ENCODE measurements around the gene ARHGAP10.
A peak's percentile ranks its signal among the peaks of the same experiment; 100 is the strongest.

ARHGAP10 gene

DNA sequence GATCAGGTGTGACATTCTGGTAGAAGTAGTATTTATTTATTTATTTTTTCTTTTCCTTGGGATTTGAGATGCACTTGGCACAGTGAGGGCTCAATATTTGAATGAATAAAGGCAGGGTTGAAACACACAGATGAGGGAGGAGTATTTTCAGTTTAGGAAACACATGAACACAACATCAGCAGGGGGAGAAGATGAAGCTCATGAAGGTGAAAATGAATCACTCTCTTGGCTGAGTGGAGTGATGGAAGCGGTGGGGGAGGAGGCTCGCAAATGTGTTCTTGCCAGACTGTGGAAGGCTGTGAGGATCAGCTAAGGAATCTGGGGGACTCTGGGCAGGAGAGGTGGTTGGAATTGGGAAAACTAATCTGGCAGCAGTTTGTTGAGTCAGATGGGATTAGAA lies 55.3 kb downstream of the ARHGAP10 start:
- POLR2A ChIA-PET (ENCODE audit: low non-redundant PET) = no interaction called here
- CTCF ChIA-PET = interaction anchor here (0.6 kb wide), 1 partner anchor 27 kb away, joined by 3 read pairs; no protein-coding TSS in a partner anchor
- H3K27ac ChIP-seq = peak overlapping the region; percentile 26; the same call in 1 of the 2 replicates
- DNase-seq (ENCODE audit: low spot score) = no peak
- TF ChIP-seq, protein P1, sequence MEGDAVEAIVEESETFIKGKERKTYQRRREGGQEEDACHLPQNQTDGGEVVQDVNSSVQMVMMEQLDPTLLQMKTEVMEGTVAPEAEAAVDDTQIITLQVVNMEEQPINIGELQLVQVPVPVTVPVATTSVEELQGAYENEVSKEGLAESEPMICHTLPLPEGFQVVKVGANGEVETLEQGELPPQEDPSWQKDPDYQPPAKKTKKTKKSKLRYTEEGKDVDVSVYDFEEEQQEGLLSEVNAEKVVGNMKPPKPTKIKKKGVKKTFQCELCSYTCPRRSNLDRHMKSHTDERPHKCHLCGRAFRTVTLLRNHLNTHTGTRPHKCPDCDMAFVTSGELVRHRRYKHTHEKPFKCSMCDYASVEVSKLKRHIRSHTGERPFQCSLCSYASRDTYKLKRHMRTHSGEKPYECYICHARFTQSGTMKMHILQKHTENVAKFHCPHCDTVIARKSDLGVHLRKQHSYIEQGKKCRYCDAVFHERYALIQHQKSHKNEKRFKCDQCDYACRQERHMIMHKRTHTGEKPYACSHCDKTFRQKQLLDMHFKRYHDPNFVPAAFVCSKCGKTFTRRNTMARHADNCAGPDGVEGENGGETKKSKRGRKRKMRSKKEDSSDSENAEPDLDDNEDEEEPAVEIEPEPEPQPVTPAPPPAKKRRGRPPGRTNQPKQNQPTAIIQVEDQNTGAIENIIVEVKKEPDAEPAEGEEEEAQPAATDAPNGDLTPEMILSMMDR (conservative IDR thresholded peaks at IDR 0.05; ENCODE audit: low read depth) = no peak

DNA sequence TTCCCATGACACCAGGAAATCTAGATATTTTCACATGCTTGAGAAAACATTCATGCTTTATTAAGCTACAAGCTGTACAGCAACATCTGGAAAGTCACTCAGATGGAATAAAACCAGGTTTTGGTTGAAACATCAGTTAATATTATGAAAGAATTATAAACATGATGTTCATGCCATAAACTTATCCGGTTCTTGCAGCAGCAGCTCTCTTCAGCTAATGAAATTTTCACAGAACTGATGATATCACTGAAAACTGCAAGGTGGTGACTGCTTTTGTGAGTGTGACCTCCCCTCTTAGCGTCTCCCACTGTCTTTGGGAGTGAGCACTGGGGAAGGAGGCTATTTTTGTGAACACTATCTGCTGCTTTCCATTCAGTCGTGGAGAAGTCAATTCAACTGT lies 56.9 kb downstream of the ARHGAP10 start:
- no peak overlapping the region for H3K27ac ChIP-seq
- ChIA-PET CTCF (interaction anchor here (0.5 to 0.6 kb wide), 2 partner anchors 75 to 692 kb away, joined by 3 to 5 read pairs; no protein-coding TSS in a partner anchor), POLR2A (ENCODE audit: low non-redundant PET) (interaction anchor here (0.9 kb wide), 1 partner anchor 57 kb away, joined by 3 read pairs; the partner anchor contains the start of gene ARHGAP10)
- TF ChIP-seq, protein P1 (conservative IDR thresholded peaks at IDR 0.05; ENCODE audit: low read depth) = no peak
- DNase-seq (ENCODE audit: low spot score) = no peak

DNA sequence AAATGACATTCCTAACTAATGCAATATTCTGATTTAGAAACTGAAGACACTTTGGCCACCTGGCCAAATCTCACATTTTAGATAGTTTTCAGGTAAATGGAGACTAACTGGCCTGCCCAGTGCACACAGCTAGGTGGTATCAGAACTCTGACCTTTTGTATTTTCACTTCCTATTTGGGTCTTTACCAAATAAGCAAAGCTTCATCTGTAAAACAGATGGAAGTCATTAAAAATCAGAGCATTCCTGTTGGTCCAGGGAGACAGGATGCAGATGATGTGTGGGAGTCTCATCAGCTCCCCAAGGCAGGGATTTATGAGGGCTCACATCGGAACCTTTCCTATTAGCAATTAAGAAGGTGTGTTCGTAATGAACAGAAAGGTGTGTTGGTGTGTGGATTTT lies 57.7 kb downstream of the ARHGAP10 start:
- TF ChIP-seq, protein P1 (conservative IDR thresholded peaks at IDR 0.05; ENCODE audit: low read depth) = no peak
- ChIA-PET CTCF (interaction anchor here (1.4 kb wide), 1 partner anchor 21 kb away, joined by 4 read pairs; no protein-coding TSS in a partner anchor), POLR2A (ENCODE audit: low non-redundant PET) (interaction anchor here (0.9 kb wide), 1 partner anchor 57 kb away, joined by 3 read pairs; the partner anchor contains the start of gene ARHGAP10)
- H3K27ac ChIP-seq = no peak overlapping the region
- DNase-seq (ENCODE audit: low spot score) = no peak

DNA sequence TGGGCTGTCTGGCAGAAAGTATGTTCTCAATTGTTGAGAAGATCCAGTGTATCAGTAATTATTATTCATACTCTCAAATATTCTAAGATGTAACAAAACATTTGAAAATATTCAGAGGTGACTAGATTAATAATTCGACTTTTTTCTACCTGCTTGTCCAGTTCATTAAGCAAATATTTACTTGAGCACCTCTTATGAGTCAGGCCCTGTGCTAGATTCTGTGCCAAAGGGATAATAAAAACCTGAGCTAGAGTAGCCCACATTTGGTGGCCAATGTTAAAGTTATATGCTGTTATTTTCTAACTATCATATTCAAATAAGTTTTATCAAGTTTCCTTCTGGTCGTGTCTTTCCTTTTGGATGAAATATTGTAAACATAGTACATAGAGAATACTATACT lies 58.5 kb downstream of the ARHGAP10 start:
- no peak overlapping the region for H3K27ac ChIP-seq
- TF ChIP-seq, protein P1 (conservative IDR thresholded peaks at IDR 0.05; ENCODE audit: low read depth) = no peak
- POLR2A ChIA-PET (ENCODE audit: low non-redundant PET) = no interaction called here
- peak; percentile 38 for DNase-seq (ENCODE audit: low spot score)
- CTCF ChIA-PET = interaction anchor here (1.4 kb wide), 1 partner anchor 20 kb away, joined by 4 read pairs; no protein-coding TSS in a partner anchor

DNA sequence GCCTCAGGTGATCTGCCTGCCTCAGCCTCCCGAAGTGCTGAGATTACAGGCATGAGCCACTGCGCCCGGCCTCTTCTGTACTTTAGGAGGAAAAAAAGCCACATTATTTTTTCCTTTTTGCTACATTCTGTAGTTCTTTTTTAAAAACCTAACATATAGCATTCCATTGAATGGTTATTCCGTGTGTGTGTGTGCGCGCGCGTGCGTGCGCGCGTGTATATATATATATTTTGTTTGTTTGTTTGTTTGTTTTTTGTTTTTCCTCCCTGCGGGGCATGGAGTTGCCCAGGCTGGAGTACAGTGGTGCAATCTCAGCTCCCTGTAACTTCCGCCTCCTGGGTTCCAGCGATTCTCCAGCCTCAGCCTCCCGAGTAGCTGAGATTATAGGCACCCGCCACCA lies 59.5 kb downstream of the ARHGAP10 start:
- H3K27ac ChIP-seq = no peak overlapping the region
- no peak for DNase-seq (ENCODE audit: low spot score)
- ChIA-PET POLR2A (ENCODE audit: low non-redundant PET) (no interaction called here), CTCF (no interaction called here)
- TF ChIP-seq, protein P1 (conservative IDR thresholded peaks at IDR 0.05; ENCODE audit: low read depth) = no peak

DNA sequence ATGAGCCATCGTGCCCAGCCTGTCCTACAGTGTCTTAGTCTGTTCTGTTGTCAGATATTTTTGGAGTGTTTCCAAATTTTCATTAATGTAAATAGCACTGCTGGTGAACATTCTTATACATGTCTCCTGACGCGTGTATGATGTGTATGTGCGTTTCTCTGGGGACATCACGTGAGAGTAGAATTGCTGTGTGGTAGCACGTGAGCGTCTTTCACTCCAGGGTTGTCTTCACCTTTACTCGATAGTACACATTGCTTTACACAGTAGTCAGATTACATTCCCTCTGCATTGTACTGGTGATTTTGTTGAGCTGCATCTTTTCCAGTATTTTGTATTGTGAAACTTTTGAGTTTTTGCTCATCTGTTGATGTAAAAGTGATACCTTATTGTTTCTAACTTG lies 60.0 kb downstream of the ARHGAP10 start:
- no peak overlapping the region for H3K27ac ChIP-seq
- TF ChIP-seq, protein P1 (conservative IDR thresholded peaks at IDR 0.05; ENCODE audit: low read depth) = no peak
- POLR2A ChIA-PET (ENCODE audit: low non-redundant PET) = no interaction called here
- CTCF ChIA-PET = interaction anchor here (0.7 kb wide), 1 partner anchor 980 kb away, joined by 3 read pairs; no protein-coding TSS in a partner anchor
- no peak for DNase-seq (ENCODE audit: low spot score)
